GM12878 (cell line): ENCODE results near the gene PRR13. TPM values are rescaled to one million over a fixed set of nuclear protein-coding genes. Genes with fewer than 3 reads are reported as not detected.

Experiments used
- ATAC-seq: fragments of 200-7000 bp; cut with Tn5 transposase; 3 replicates; pipeline ENCODE4 v1.9.1; 2020; ENCODE audit warnings: mild to moderate bottlenecking, moderate library complexity
- BruUV-seq: library from RNA; stranded (reverse); fragments of 400-500 nt; replicated peaks from 2 replicates; lab custom pipeline; 2021; lab: Mats Ljungman, UMichigan
- CTCF ChIA-PET: fragments of 300-600 bp; sonication (Branson Sonifier 250); formaldehyde crosslinking; extraction: SDS; loops from one replicate; lab custom pipeline; 2021; ENCODE audit warnings: inconsistent platforms; lab: Yijun Ruan, JAX
- POLR2A ChIA-PET: fragments of 350-600 bp; formaldehyde crosslinking; extraction: SDS; loops from one replicate; lab custom pipeline; 2021; ENCODE audit warnings: inconsistent platforms; lab: Charles Lee
- RAD21 ChIA-PET: fragments of 300-600 bp; sonication (Branson Sonifier 250); formaldehyde crosslinking; loops from one replicate; lab custom pipeline; 2023; ENCODE audit warnings: antibody characterized with exemption; ENCODE audit not compliant: unreplicated experiment; lab: Charles Lee
- SMC1A ChIA-PET: fragments of 300-600 bp; sonication (Branson Sonifier 250); formaldehyde crosslinking; loops from one replicate; lab custom pipeline; 2023; ENCODE audit not compliant: unreplicated experiment, uncharacterized antibody; lab: Charles Lee
- DNase-seq: peaks from one replicate; pipeline ENCODE4 v3.0.0-alpha.2; 2011; ENCODE audit warnings: low read depth, low spot score
- FAIRE-seq: peaks from 3 replicates; lab custom pipeline; 2011; peaks lifted over from hg19 to GRCh38; lab: Jason Lieb, UNC
- H2AFZ ChIP-seq: 2 replicates; pipeline ENCODE4 v1.6.0; 2011; ENCODE audit warnings: low read depth, low read length, control low read depth; ENCODE audit not compliant: control insufficient read depth
- H3K27ac ChIP-seq: 2 replicates; pipeline ENCODE4 v1.5.1; 2011; ENCODE audit warnings: control low read depth; ENCODE audit not compliant: control insufficient read depth, insufficient read depth
- H3K27me3 ChIP-seq, 2 experiments: replicated peaks in 1 of 2; 2 replicates each; pipeline versions ENCODE4 v1.6.0 to v1.6.1; 2011; ENCODE audit warnings: low read length in 1 of 2; ENCODE audit not compliant: control insufficient read depth in 2 of 2, insufficient read depth in 2 of 2
- H3K36me3 ChIP-seq, 2 experiments: 2 replicates each; pipeline ENCODE4 v1.5.1; 2011; ENCODE audit warnings: low read length in 1 of 2; ENCODE audit not compliant: control insufficient read depth in 2 of 2, insufficient read depth in 2 of 2
- H3K4me1 ChIP-seq: 2 replicates; pipeline ENCODE4 v1.6.1; 2011; ENCODE audit warnings: mild to moderate bottlenecking, low read length, moderate library complexity, mixed read lengths; ENCODE audit not compliant: control insufficient read depth, insufficient read depth
- H3K4me2 ChIP-seq: 2 replicates; pipeline ENCODE4 v1.6.0; 2011; ENCODE audit warnings: control low read depth; ENCODE audit not compliant: control insufficient read depth, insufficient read depth
- H3K4me3 ChIP-seq: fragments of 200-600 bp; sonication (generic); 2 replicates; pipeline ENCODE4 v1.5.1; 2016
- H3K79me2 ChIP-seq: 2 replicates; pipeline ENCODE4 v1.6.0; 2011; ENCODE audit warnings: low read length; ENCODE audit not compliant: control insufficient read depth, insufficient read depth
- H3K9ac ChIP-seq: 2 replicates; pipeline ENCODE4 v1.8.0; 2011; ENCODE audit warnings: low read length, control low read depth, mixed read lengths; ENCODE audit not compliant: control insufficient read depth, insufficient read depth
- H3K9me3 ChIP-seq: replicated peaks from 3 replicates; pipeline ENCODE4 v1.5.1; 2011; ENCODE audit warnings: mild to moderate bottlenecking, low read length; ENCODE audit not compliant: control insufficient read depth, insufficient read depth
- H4K20me1 ChIP-seq: 2 replicates; pipeline ENCODE4 v1.6.0; 2011; ENCODE audit not compliant: control insufficient read depth, insufficient read depth
- BCL11A ChIP-seq: IDR thresholded peaks from 2 replicates; pipeline ENCODE4 v1.6.1; 2011; ENCODE audit warnings: low read depth, low read length
- ETV6 ChIP-seq, 2 experiments: fragments of 450-650 bp in 1 of 2; IDR thresholded peaks in 1 of 2; conservative IDR thresholded peaks in 1 of 2; 2 replicates each; pipeline ENCODE4 v1.6.1; 2014; ENCODE audit warnings: antibody characterized with exemption in 1 of 2, borderline replicate concordance in 1 of 2, low read depth in 1 of 2, mild to moderate bottlenecking in 1 of 2, moderate library complexity in 1 of 2
- JUND ChIP-seq: IDR thresholded peaks from 2 replicates; pipeline ENCODE4 v1.6.1; 2012; ENCODE audit warnings: low read depth, mild to moderate bottlenecking, low read length, improper control_type of control experiment, moderate library complexity
- MXI1 ChIP-seq: fragments of 150-350 bp; IDR thresholded peaks from 2 replicates; pipeline ENCODE4 v1.6.1; 2011; ENCODE audit warnings: low read depth, mild to moderate bottlenecking, inconsistent platforms, low read length, improper control_type of control experiment
- NFIC ChIP-seq: IDR thresholded peaks from 2 replicates; pipeline ENCODE4 v1.6.1; 2012; ENCODE audit warnings: low read depth, mild to moderate bottlenecking, inconsistent platforms, low read length, moderate library complexity
- NR2F1 ChIP-seq: fragments of 450-650 bp; conservative IDR thresholded peaks from 2 replicates; pipeline ENCODE4 v1.6.1; 2017; ENCODE audit warnings: mild to moderate bottlenecking
- PAX8 ChIP-seq: fragments of 450-650 bp; IDR thresholded peaks from 2 replicates; pipeline ENCODE4 v1.6.1; 2017; ENCODE audit warnings: mild to moderate bottlenecking, moderate library complexity
- POLR2AphosphoS5 ChIP-seq: IDR thresholded peaks from 2 replicates; pipeline ENCODE4 v1.6.1; 2011; ENCODE audit warnings: mild to moderate bottlenecking, low read length, inconsistent platforms
- RUNX3 ChIP-seq: IDR thresholded peaks from 2 replicates; pipeline ENCODE4 v1.6.1; 2012; ENCODE audit warnings: low read length, inconsistent platforms
- SUPT20H ChIP-seq: IDR thresholded peaks from 2 replicates; pipeline ENCODE4 v1.6.1; 2011; ENCODE audit warnings: low read depth, mild to moderate bottlenecking, low read length, moderate library complexity, borderline replicate concordance; ENCODE audit not compliant: control insufficient read depth
- ZSCAN29 ChIP-seq: fragments of 450-650 bp; IDR thresholded peaks from 2 replicates; pipeline ENCODE4 v1.6.1; 2017; ENCODE audit warnings: mild to moderate bottlenecking, moderate library complexity
- WGBS: methylation state at CpG from one replicate; pipeline ENCODE4 v1.1.6; 2016; ENCODE audit warnings: low lambda C conversion rate; ENCODE audit not compliant: insufficient replicate concordance, insufficient coverage; ENCODE audit errors: missing lambda C conversion rate; 5-methylcytosine and 5-hydroxymethylcytosine counted together
- in situ Hi-C: fragments of 300-500 bp; cut with MboI; formaldehyde crosslinking; loops from 9 replicates; pipeline ENCODE4 v1.14.3; 2018; ENCODE audit warnings: mixed read lengths
- intact Hi-C: fragments of 100-400 bp; cut with micrococcal nuclease; formaldehyde crosslinking; loops from one replicate; pipeline ENCODE4 v1.14.2; 2022; ENCODE audit not compliant: unreplicated experiment
- polyA plus RNA-seq, 11 experiments: library from polyadenylated mRNA; depleted of rRNA in 4 of 11; unstranded in 6 of 11; stranded (reverse) in 5 of 11; fragments of >200 nt; fragmentation: Nextera tagmentation in 4 of 11; fragmentation: Illumina TruSeq in 1 of 11; extraction: Ambion mirVana in 4 of 11; extraction: Trizol in 1 of 11; gene quantifications; 1 replicate in 1 of 11; 2 replicates in 10 of 11; pipeline versions ENCODE4 v1.2.1 to v1.2.3, GENCODE V29; 2011 to 2016; ENCODE audit warnings: inconsistent platforms in 2 of 11, missing spikeins in 2 of 11, low read depth in 1 of 11
- total RNA-seq, 4 experiments: library from RNA; depleted of rRNA in 3 of 4; stranded (reverse); fragments of >200 nt in 3 of 4; fragmentation: Illumina TruSeq in 1 of 4; extraction: Trizol in 1 of 4; gene quantifications; 2 replicates each; pipeline versions ENCODE4 v1.2.1 to v1.2.3, GENCODE V29; 2013 to 2021
- TF ChIP-seq, protein P1 (sequence below): IDR thresholded peaks from 2 replicates; pipeline ENCODE4 v1.6.1; 2012; ENCODE audit warnings: mild to moderate bottlenecking, low read depth, low read length
- TF ChIP-seq, protein P2 (sequence below): IDR thresholded peaks from 2 replicates; pipeline ENCODE4 v1.6.1; 2012; ENCODE audit warnings: low read length, inconsistent platforms
- TF ChIP-seq, protein P3 (sequence below): IDR thresholded peaks from 2 replicates; pipeline ENCODE4 v1.6.1; 2012; ENCODE audit warnings: low read depth, low read length, improper control_type of control experiment
- TF ChIP-seq, protein P4 (sequence below): fragments of 450-650 bp; formaldehyde crosslinking; IDR thresholded peaks from 2 replicates; pipeline ENCODE4 v1.4.0; 2020; ENCODE audit warnings: mild to moderate bottlenecking, moderate library complexity

Gene PRR13
- total and polyA plus RNA-seq, 10 of the 15 experiments (the other 5 are each of a cell fraction or from before 2014, with no cell fraction given), result 94.2 to 462 (median 276) TPM

DNA sequence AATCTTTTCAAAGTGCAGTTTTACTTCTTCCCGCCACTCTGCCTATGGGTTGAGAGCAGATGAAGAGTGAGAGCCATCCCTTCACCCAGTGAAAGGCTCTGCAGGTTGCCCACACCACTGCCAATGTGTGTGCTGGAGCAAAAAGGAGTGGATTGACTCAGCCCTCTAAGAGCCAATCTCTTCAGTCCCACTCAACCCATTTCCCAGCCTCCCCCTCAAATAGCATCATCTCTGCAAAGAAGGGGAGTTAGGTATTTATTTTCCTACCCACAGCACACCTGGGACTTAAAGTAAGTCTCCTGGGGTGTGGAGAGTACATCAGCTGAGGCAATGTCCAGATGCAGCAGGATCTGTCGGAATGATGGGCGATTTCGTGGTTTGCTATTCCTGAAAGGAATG lies 42.4 kb downstream of the PRR13 start:
- no peaks in the 10 kb centered on the region for H3K79me2 ChIP-seq
- in situ Hi-C loops, result no loop called here
- H4K20me1 ChIP-seq, result no peaks in the 10 kb centered on the region
- FAIRE-seq (no peak), DNase-seq (no peak), ATAC-seq (peak; percentile 12)
- no peak overlapping the region for H3K4me3 ChIP-seq
- intact Hi-C loops, result no loop called here
- H3K36me3 ChIP-seq, result peaks cover 30 to 48% of the 10 kb centered on the region in 2 experiments
- H2AFZ ChIP-seq, result no peak overlapping the region
- no peaks in the 10 kb centered on the region for H3K4me1 ChIP-seq
- BruUV-seq, result no TSS peak
- ChIA-PET SMC1A (interaction anchor here (1.0 kb wide), 1 partner anchor 25 kb away, joined by 3 read pairs; no protein-coding TSS in a partner anchor), CTCF (interaction anchor here (3.5 kb wide), 1 partner anchor 25 kb away, joined by 13 read pairs; no protein-coding TSS in a partner anchor), RAD21 (no interaction called here), POLR2A (interaction anchor here (1.3 kb wide), 1 partner anchor 30 kb away, joined by 4 read pairs; no protein-coding TSS in a partner anchor)
- WGBS, result 79% methylated on average over 4 of the region's 4 CpGs
- H3K27ac ChIP-seq, result no peak overlapping the region
- H3K9me3 ChIP-seq, result no peaks in the 10 kb centered on the region
- H3K27me3 ChIP-seq, result no peaks in the 10 kb centered on the region
- no peak overlapping the region for H3K4me2 ChIP-seq
- no peak overlapping the region for H3K9ac ChIP-seq
- TF ChIP-seq ZSCAN29, result no peak
- TF ChIP-seq, protein P1, sequence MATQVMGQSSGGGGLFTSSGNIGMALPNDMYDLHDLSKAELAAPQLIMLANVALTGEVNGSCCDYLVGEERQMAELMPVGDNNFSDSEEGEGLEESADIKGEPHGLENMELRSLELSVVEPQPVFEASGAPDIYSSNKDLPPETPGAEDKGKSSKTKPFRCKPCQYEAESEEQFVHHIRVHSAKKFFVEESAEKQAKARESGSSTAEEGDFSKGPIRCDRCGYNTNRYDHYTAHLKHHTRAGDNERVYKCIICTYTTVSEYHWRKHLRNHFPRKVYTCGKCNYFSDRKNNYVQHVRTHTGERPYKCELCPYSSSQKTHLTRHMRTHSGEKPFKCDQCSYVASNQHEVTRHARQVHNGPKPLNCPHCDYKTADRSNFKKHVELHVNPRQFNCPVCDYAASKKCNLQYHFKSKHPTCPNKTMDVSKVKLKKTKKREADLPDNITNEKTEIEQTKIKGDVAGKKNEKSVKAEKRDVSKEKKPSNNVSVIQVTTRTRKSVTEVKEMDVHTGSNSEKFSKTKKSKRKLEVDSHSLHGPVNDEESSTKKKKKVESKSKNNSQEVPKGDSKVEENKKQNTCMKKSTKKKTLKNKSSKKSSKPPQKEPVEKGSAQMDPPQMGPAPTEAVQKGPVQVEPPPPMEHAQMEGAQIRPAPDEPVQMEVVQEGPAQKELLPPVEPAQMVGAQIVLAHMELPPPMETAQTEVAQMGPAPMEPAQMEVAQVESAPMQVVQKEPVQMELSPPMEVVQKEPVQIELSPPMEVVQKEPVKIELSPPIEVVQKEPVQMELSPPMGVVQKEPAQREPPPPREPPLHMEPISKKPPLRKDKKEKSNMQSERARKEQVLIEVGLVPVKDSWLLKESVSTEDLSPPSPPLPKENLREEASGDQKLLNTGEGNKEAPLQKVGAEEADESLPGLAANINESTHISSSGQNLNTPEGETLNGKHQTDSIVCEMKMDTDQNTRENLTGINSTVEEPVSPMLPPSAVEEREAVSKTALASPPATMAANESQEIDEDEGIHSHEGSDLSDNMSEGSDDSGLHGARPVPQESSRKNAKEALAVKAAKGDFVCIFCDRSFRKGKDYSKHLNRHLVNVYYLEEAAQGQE, result no peak
- no peak for TF ChIP-seq PAX8
- TF ChIP-seq NFIC, result no peak
- no peak for TF ChIP-seq ETV6 (conservative IDR thresholded peaks at IDR 0.05 in 1 of 2, IDR thresholded peaks at IDR 0.05 in 1 of 2; ENCODE audit: borderline replicate concordance in 1 of 2, low read depth in 1 of 2)
- TF ChIP-seq, protein P2, sequence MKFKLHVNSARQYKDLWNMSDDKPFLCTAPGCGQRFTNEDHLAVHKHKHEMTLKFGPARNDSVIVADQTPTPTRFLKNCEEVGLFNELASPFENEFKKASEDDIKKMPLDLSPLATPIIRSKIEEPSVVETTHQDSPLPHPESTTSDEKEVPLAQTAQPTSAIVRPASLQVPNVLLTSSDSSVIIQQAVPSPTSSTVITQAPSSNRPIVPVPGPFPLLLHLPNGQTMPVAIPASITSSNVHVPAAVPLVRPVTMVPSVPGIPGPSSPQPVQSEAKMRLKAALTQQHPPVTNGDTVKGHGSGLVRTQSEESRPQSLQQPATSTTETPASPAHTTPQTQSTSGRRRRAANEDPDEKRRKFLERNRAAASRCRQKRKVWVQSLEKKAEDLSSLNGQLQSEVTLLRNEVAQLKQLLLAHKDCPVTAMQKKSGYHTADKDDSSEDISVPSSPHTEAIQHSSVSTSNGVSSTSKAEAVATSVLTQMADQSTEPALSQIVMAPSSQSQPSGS, result peak; percentile 3; the same call in 1 of the 2 replicates
- no peak for TF ChIP-seq JUND
- TF ChIP-seq, protein P3, sequence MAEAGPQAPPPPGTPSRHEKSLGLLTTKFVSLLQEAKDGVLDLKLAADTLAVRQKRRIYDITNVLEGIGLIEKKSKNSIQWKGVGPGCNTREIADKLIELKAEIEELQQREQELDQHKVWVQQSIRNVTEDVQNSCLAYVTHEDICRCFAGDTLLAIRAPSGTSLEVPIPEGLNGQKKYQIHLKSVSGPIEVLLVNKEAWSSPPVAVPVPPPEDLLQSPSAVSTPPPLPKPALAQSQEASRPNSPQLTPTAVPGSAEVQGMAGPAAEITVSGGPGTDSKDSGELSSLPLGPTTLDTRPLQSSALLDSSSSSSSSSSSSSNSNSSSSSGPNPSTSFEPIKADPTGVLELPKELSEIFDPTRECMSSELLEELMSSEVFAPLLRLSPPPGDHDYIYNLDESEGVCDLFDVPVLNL, result no peak
- no peak for TF ChIP-seq BCL11A
- TF ChIP-seq NR2F1, result no peak
- TF ChIP-seq MXI1, result no peak
- TF ChIP-seq, protein P4, sequence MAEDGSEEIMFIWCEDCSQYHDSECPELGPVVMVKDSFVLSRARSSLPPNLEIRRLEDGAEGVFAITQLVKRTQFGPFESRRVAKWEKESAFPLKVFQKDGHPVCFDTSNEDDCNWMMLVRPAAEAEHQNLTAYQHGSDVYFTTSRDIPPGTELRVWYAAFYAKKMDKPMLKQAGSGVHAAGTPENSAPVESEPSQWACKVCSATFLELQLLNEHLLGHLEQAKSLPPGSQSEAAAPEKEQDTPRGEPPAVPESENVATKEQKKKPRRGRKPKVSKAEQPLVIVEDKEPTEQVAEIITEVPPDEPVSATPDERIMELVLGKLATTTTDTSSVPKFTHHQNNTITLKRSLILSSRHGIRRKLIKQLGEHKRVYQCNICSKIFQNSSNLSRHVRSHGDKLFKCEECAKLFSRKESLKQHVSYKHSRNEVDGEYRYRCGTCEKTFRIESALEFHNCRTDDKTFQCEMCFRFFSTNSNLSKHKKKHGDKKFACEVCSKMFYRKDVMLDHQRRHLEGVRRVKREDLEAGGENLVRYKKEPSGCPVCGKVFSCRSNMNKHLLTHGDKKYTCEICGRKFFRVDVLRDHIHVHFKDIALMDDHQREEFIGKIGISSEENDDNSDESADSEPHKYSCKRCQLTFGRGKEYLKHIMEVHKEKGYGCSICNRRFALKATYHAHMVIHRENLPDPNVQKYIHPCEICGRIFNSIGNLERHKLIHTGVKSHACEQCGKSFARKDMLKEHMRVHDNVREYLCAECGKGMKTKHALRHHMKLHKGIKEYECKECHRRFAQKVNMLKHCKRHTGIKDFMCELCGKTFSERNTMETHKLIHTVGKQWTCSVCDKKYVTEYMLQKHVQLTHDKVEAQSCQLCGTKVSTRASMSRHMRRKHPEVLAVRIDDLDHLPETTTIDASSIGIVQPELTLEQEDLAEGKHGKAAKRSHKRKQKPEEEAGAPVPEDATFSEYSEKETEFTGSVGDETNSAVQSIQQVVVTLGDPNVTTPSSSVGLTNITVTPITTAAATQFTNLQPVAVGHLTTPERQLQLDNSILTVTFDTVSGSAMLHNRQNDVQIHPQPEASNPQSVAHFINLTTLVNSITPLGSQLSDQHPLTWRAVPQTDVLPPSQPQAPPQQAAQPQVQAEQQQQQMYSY, result no peak
- TF ChIP-seq SUPT20H, result no peak
- peak; percentile 4; the same call in 1 of the 2 replicates for TF ChIP-seq POLR2AphosphoS5
- TF ChIP-seq RUNX3, result peak; percentile 8; the same call in 1 of the 2 replicates
